HG03139 (cell line): ENCODE results near the gene AKT3.
"Not testable (repeated sequence)": the region's sequence is repeated elsewhere in the genome, so short reads cannot be mapped to it uniquely, and the experiment has no call there.

Source experiments
- ATAC-seq: cut with Tn5 transposase; IDR thresholded peaks from one replicate; pipeline ENCODE4 v1.9.1; 2021; ENCODE audit not compliant: unreplicated experiment

AKT3 gene

DNA sequence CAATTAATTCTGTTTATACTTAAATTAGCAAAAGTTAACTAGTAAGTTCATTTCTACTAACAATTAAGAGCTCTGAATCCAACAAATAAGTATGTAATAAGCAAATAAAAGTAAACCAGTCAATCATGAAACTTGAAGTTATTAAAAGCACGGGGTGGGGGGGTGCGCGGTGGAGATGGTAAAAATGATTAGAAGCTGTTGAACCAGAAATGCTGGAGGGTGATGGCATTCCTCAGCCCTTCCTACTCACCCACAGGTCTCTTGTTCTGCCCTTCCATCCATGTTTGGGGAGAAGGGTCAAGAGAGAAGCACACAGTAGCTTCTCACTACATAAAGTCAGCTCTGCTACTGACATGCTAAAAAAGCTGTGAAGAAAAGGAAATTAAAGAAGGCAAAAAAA is 63.5 kb downstream of the AKT3 start:
- no peak for ATAC-seq

DNA sequence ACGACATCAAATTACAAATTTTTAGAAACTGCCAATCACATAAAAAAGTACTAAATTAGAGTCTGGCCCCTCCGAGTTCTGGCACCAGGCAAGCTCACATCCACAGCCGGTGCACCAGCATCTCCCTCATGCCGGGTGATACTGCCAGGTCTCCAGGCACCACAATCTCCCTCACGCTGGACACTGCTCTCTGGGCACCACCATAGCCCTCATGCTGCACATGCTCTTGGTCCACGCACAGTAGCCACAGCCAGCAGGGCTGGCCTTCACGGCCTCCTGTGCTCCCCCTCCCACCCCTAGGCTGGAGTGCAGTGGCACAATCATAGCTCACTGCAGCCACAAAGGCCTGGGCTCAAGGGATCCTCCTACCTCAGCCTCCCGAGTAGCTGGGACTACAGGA is 65.5 kb downstream of the AKT3 start:
- no peak for ATAC-seq

DNA sequence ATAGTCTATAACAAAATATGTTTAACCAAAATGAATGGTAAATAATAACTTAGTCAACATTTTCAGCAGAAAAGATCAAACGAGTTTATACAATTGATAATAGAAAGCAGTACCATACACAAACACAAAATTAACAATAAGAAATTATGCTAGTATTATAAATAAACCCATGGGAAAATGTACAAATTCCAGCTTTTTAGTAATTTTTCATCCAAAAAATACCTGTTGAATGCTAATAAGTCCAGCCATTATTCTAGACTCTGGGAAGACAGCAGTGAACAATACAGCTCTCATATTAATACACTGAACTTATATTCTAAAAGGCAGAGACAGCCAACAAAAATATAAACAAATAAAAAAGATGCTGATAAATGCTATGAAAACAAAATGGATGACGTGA is 66.3 kb downstream of the AKT3 start:
- ATAC-seq = no peak

DNA sequence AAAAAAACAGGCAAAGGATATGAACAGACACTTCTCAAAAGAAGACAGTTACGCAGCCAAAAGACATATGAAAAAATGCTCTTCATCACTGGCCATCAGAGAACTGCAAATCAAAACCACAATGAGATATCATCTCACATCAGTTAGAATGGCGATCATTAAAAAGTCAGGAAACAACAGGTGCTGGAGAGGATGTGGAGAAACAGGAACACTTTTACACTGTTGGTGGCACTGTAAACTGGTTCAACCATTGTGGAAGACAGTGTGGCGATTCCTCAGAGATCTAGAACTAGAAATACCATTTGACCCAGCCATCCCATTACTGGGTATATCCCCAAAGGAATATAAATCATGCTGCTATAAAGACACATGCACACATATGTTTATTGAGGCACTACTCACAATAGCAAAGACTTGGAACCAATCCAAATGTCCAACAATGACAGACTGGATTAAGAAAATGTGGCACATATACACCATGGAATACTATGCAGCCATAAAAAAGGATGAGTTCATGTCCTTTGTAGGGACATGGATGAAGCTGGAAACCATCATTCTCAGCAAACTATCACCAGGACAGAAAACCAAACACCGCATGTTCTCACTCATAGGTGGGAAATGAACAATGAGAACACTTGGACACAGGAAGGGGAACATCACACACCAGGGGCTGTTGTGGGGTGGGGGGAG is 77.5 kb downstream of the AKT3 start:
- not testable (repeated sequence) for ATAC-seq

DNA sequence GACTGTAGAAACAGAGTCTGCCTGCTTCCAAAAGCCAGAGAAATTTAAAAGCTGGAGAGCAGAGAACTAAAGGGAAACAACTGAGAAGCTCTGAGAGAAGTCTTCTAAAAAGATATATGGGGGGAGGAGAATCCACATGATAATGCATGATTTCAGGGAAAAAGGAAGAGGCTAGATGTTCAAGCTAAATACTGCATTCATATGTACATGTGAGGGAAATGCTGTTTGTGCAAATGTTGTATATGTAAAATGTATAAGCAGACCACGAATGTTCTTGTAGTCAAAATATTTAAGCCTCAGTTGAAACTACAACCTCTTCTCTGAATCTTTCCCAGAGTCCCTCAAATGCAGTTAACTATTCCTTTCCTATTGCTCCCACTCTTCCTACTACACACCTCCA is 79.2 kb downstream of the AKT3 start:
- ATAC-seq = no peak

DNA sequence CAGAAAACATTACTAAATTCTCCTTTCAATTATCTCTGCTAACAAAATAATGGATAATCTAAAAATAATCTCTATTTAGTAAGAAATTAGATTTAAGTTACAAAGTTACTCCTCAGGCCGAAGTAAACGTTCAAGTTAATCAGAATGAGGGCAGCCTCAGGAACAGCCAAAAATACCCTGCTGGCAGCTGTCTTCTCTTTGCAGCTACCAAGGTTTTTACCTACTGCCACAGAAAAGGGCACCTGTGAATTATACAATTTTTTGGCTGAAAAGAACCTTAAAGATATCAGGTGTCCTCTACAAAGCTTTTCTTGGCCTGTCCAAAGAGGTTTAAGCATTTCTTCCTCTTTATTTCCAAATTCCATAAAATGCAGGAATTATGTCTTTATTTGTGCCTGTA is 84.4 kb downstream of the AKT3 start:
- ATAC-seq = no peak

DNA sequence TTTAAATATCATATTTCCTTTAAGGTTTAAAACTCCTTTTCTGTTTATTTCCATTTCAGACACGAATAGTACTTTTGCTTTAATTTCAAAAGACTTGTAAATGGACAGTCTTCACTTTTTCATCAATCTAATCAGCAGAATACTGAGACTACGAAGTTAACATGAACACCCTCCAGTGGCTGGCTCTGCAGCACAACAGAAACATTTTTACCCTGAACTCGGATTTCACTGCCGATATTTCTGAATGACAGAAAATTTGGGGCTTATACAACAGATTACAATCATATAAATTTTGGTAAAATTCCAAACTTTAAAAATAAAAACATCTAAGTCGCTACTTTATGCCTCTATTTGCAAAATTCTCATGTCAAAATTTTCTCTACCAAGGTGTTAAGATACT is 86.2 kb downstream of the AKT3 start:
- ATAC-seq = no peak

DNA sequence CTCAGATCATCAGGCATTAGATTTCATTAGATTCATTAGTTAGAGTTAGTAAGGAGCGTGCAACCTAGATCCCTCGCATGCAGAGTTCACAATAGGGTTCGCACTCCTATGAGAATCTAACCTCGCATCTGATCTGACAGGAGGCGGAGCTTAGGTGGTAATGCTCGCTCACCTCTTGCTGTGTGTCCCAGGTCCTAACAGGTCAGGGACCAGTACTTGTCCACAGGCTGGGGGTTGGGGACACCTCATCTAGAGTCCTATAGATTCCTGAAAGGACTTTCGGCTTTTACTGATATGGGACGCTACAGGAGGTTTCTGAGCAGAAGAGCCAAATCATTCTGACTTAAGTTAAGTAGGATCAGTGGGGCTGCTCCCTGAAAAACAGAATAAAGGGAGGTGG is 91.4 kb downstream of the AKT3 start:
- no peak for ATAC-seq

DNA sequence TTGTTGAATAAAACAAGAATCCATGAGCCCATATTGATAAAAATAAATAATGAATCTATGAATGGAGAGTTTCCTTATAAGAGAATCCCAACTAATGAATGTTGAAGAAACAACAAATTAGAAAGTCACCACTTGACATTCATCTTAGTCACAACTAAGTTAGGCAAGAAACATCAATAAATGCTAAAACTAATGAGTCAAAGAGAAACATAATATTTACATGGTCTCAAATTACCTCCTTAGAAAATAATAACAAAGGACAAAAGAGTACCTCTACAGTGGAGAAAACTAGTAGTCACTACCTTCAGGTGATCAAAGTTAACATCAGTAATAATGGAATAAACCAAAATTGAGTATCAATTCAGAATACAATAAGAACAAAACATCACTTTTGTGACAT is 93.5 kb downstream of the AKT3 start:
- no peak for ATAC-seq

DNA sequence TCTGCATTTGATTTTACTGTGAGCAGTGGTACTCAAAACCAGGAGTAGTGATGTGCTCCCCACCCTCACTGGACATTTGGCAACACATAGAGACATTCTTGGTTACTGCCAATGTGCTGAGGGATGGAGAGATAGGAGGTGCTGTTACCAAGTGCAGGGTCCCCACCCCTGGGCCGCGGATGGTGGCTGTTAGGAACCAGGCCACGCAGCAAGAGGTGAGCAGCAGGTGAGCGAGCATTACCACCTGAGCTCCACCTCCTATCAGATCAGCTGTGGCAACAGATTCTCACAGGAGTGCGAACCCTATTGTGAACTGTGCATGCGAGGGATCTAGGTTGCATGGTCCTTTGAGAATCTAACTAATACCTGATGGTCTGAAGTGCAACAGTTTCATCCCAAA is 95.7 kb downstream of the AKT3 start:
- ATAC-seq = no peak

DNA sequence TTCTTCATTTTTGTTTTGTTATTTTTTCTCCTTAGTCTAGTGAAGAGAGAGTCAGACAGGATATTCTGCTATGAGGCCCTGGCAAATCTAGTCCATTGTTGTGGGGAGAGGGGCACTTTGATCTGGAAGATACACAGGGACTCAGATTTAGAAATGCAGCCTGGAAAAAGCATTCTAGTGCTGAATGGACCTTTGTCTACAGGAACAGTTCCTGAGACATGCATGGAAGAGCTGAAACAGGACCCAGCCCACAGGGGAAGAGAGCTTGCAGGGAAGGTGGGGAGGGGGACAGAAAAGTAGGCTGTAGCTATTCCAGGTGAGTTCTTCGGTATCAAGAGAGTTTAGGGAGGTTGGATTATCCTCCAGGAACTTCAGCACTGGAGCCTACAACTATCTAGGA is 98.5 kb downstream of the AKT3 start:
- ATAC-seq = no peak

DNA sequence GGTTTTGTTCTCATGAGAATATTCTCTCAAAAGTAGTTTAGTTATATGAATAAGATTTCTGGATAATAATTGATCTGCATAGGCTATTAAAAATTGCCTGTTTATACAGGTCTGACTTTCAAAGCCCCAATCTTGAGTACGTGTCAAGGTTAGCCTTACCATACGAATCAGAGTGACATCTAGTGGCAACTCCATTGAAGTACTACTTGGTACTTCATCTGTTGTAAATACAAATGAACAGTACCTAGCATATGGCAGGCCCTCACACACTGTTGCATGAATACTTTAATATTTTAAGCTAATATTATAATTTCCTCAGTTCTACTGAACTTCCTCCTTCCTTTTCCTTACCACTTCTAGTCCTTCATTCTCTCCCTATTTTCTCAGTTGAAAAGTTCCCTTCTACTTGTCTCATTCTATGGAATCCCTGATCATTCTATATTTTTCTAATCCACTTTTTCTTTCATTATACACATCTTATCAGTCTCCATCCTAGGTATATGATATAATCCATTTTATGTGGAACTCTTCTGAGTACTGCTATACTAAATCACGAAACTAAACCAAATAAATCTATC is 101.2 kb downstream of the AKT3 start:
- ATAC-seq = peak; percentile 90

DNA sequence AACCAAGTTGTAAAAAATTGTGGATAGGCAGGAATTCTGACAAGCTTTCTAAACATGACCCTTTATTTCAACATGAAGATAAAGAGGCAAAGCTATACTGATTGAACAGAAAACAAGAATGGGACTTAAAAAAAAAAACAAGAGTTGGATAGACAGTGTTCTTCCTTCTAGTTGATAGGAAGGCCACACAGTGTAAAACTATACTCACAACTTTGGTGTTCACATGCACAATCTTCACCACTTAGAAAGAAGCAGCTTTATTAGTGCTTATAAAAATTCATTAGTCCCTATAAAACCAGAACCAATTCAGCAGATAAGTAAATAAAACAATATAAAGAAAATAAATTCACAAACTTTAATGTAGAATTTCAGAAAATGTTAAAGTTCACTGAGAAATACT is 101.8 kb downstream of the AKT3 start:
- no peak for ATAC-seq

DNA sequence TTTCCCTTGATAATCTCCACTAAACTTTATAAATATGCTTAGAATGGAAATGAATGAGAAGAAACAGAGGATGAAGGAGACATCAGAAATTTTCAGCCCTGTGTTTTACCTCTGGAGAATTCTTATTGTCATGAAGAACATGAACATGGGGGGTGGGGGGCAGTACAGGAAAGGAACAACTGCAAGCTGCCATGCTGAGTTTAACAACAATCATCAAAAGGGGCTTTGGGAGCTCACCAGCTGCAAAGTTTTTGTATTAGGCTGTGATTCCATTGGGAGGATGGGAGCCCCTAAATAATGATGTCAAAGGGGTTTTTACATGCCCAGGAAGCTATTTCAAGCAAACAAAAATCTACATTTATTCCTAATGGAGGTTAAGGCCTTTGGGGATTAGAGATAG is 103.3 kb downstream of the AKT3 start:
- ATAC-seq = no peak

DNA sequence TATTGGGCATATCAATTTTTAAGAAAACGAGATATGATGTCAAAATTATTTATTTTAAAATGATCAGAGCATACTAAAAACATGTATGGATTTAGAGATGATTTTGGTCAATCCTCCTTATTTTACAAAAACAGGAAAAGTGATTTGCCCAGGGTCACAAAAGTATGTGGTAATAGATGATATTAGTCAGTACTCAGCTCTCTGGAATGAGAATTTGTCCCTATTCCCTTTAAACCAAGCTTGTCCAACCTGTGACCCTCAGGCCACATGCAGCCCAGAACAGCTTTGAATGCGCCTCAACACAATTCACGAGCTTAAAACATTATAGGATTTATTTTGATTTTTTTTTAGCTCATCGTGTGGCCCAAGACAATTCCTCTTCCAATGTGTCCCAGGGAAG is 104.7 kb downstream of the AKT3 start:
- no peak for ATAC-seq

DNA sequence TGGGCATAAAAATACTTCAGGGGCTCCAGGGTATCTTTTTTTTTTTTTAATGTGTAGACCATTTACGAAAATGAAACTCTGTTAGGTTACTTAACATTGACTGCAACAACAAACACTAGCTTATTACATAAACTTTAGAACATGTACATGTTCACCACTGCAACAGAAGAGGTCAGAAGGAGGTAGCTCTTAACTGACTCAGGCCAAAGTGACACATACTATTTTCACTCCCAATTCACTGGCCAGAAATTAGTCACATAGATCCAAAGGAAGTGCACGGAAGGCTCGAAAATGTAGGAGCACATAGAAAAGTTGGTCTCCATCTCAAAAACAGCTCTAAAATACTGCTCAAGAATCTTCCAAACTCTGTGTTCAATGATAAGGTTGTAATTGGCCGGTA is 107.2 kb downstream of the AKT3 start:
- no peak for ATAC-seq

DNA sequence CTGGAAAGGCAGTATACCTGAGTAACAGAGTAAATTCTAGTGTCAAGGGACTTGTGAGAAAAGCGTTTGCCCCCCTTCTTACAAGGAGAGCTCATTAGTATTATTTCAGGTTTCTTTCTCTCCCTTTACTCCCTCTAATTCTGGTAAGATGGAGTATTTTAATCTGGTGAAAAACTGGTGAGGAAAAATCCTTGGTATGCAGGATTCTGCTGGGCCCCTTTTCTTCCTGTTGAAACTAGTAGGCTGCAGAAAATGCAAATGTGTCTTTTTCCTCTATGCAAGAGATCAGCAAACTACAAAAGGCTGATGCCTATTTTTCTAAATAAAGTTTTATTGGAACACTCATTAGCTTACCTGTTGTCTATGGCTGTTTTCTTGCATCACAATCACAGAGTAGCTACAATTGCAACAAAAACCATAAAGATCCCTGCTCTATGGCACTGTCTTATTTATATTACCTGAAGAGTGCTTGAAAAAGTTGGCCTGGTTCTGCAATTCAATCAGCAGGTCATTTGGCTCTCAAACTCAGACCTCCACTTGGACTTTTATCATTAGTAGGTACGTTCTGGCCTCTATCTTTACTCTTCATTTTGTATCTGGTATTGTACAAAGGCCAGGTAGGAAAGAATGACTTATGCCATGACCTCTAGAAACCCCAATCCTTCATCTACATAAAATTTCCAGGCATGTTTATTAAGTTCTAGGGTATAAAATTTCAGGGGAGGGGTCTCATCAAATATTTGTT is 109.6 kb downstream of the AKT3 start:
- ATAC-seq = no peak

DNA sequence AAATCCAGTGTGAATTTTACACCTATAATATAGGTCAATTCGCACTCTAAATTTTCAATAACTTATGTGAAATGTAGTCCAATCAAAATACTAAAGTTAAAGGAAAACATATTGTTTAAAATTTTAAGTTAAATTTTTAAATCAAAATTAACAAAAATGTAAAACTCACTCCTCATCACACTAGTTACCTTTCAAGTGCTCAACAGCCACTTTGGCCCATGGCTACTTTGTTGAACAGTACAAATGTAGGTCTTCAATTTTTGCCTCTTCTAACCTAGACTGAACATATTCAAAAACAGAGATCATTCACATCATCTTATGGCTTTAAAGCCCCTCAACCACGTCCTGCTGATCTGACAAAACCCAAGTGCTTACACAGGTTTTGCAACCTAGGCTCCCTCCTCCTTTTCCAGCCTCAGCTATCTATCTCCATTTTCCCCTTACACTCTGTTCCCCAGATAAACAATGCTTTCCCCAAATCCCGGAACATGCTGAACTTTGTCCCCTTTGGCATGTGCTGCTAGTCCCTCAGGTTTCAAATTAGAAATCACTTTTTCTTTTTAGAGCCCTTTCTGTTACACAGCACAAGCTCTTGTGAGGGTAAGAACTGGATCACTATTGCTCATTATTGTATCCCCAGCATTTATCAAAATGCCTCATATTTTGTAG is 110.6 kb downstream of the AKT3 start:
- ATAC-seq = no peak

DNA sequence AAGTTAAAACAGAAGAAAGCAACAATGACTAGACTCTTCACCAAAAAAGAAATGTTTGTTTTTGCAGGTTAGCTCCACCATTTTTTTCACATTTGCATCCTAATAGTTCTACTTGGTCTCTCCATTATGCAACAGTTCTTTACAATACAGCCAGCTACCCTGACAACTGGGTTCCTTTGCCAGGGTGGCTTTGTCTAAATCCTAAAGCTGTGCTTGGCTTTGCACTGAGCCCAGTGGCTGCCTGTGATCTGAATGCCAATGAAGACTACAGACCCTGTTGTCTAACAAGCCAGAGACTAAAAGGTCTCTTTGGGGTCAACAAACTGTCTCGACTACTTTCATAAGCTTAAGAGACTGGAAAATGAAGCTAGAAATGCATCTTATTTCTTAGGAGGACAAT is 112.0 kb downstream of the AKT3 start:
- ATAC-seq = no peak

DNA sequence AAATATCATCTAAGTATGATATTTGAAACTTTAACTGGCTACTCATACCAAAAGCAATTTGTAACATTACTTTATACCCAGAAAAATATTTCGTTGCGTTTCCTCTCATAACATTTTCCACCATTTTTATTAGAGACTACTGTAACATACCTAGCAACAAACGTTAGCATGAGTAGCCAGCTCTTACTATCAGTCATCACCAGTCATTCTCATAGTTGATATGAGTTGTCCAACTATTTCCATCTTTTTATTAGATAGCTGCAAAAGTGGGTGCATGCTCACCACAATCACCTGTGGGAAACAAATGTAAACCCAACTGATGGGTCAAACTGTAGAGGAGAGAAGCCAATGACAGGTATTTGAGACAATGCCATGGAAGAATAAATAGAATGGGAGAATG is 114.6 kb downstream of the AKT3 start:
- no peak for ATAC-seq

DNA sequence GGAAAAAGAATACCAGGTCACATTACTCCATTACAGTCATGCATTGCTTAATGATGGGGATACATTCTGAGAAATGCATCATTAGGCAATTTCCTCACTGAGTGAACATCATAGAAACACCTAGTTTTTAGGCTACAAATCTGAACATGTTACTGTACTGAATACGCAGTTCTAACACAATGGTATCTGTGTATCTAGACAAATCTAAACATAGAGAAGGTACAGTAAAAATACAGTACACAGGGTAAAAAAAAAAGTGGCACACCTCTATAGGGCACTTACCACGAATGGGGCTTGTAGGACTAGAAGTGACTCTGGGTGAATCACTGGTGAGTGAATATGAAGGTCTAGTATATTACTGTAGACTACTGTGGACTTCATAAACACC is 115.7 kb downstream of the AKT3 start:
- no peak for ATAC-seq

DNA sequence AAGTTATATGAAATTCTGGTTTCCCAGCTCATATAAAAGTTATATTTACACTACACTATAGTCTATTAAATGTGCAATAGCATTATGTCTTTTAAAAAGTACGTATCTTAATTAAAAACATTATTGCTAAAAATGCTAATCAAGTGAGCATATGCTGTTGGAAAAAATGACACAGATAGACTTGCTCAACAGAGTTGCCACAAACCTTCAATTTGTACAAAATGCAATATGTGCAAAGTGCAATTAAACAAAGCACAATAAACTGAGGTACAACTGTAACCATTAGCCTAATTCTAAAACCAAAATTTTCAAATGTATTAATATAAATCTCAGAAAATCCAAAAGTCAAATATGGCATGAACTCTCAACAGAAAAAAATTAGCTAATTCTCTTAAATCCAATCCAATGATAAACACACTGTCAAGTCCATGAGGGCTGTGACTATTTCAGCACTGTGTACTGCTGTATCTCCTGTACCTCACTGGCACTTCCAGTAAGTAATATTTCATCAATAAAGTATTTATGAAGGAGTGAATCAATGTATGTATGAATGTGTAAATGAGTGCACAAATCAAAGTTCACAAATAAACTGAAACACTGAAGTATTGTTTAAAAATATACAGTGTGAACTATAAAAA is 116.3 kb downstream of the AKT3 start:
- no peak for ATAC-seq
